SK-N-MC (cell line): ENCODE measurements around the gene ETV3.

ENCODE experiments used
- EZH2 ChIP-seq: fragments of 200-600 bp; sonication (generic); IDR thresholded peaks from one replicate; pipeline ENCODE4 v1.6.1; 2017; ENCODE audit warnings: antibody characterized with exemption
- POLR2AphosphoS5 ChIP-seq: IDR thresholded peaks from 2 replicates; pipeline ENCODE4 v1.6.1; 2012; ENCODE audit warnings: mild to moderate bottlenecking, low read depth, low read length, borderline replicate concordance

DNA sequence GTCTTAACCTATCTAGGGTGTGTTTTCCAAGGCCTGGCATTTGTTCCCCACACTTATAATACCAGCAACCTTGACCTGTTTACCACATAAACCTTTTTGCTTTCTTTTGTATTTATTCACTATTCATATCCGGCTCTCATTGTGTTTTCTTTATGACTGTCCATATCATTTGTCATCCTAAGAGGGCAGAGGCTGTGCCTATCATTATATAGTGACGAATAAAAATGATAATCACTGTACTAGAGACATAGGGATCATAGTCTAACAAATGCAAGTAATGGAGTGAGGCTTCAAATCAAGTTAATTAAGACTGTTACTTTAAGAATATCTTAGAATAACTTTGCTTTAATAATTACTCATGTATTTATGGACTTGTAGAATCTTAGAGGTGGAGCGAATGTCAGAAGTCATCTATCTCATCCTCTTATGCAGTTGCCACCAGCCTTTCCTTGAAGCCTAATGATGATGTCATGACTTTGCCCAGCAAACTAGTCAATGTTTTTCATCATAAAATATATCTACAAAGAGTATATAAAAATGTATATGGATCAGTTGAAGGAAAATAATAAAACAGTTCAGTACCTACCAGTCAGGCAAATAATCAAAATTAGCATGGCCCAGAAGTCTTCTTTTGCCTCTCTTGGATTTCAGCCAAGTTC lies 4.7 kb upstream of the ETV3 start:
- no peak for TF ChIP-seq POLR2AphosphoS5
- TF ChIP-seq EZH2, result no peak
